ENCODE data around the gene GPHN.

Gene GPHN

DNA sequence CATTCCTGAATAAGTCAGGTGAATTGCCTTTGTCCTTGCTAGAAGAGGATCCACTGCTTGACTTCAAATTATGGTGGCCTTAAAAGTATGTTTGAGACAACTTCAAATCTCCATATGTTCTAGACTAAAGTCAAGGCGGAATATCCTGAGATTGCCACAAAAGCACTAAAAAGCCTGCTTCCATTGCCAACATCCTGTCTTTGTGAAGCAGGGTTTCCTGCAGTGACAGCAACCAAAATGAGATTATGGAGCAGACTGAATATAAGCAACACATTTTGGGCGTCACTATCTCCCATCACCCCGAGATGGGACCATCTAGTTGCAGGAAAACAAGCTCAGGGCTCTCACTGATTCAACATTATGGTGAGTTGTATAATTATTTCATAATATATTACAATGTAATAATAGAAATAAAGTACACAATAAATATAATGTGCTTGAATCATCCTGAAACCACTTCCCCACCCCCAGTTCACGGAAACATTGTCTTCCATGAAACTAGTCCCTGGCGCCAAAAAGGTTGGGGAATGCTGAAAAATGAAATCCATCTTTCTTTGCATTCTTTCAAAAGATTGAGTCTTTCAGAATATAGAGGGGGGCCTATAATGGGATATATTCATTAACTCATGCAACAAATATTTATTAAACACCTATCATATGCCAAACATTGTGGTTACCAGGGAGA lies 143.7 kb downstream of the GPHN start:
- no peak overlapping the region for H2AFZ ChIP-seq (ENCODE audit: low read length)
- no peaks in the 10 kb centered on the region for H3K36me3 ChIP-seq (ENCODE audit: insufficient read depth, low read length)
- H3K9ac ChIP-seq (ENCODE audit: low read length): no peak overlapping the region
- H3K4me1 ChIP-seq (ENCODE audit: insufficient read depth, low read length, severe bottlenecking): no peaks in the 10 kb centered on the region
- no peak overlapping the region for H3K4me3 ChIP-seq (ENCODE audit: low read depth, low read length, poor library complexity, severe bottlenecking)
- no peak overlapping the region for H3K4me2 ChIP-seq (ENCODE audit: low read length)
- H4K20me1 ChIP-seq (ENCODE audit: insufficient read depth, low read length): no peaks in the 10 kb centered on the region
- TF ChIP-seq CTCF (IDR thresholded peaks at IDR 0.05; ENCODE audit: low read length): no peak
- TF ChIP-seq EZH2 (IDR thresholded peaks at IDR 0.05; ENCODE audit: borderline replicate concordance, low read length): no peak
- no peaks in the 10 kb centered on the region for H3K79me2 ChIP-seq (ENCODE audit: insufficient read depth, low read length)
- H3K27me3 ChIP-seq (ENCODE audit: insufficient read depth, low read length): no peaks in the 10 kb centered on the region
- H3F3A ChIP-seq (ENCODE audit: insufficient read depth, low read length): no peaks in the 10 kb centered on the region
- H3K27ac ChIP-seq (ENCODE audit: low read depth, low read length, poor library complexity, severe bottlenecking): no peak overlapping the region
- no peaks in the 10 kb centered on the region for H3K9me3 ChIP-seq (ENCODE audit: low read length)
- no peaks in the 10 kb centered on the region for H3K9me2 ChIP-seq (ENCODE audit: low read depth, low read length)

DNA sequence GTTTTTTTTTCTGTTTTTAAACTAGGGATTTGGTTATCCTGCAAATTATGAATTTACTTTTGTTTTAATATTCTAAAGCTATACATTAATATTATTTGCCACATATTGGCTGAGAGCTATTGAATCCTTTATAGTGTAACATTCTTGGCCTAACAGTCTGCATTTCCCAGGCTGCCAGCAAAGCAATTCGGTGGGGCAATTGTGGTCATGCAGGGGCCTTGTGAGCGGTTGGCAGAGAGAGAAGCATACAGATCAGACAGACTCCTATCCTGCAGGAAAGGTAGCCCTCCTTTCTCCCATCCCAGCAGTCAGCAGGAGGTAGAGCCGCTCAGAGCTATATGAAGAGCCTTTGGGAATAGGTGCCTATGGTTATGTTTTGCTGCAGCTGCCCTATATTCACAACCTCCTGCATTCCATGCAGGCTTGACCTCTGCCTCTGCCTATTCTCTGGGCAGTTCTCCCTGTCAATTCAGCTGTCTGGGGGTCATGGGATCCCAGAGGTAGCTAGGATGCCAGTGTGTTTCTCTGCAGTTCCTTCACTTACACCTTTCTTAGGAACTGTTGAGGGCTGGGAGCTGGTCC lies 144.7 kb downstream of the GPHN start:
- Histone ChIP-seq H4K20me1 (ENCODE audit: insufficient read depth, low read length) (no peaks in the 10 kb centered on the region), H2AFZ (ENCODE audit: low read length) (no peak overlapping the region), H3K27me3 (ENCODE audit: insufficient read depth, low read length) (no peaks in the 10 kb centered on the region), H3K9ac (ENCODE audit: low read length) (no peak overlapping the region), H3K9me2 (ENCODE audit: low read depth, low read length) (no peaks in the 10 kb centered on the region), H3F3A (ENCODE audit: insufficient read depth, low read length) (no peaks in the 10 kb centered on the region), H3K4me3 (ENCODE audit: low read depth, low read length, poor library complexity, severe bottlenecking) (no peak overlapping the region), H3K27ac (ENCODE audit: low read depth, low read length, poor library complexity, severe bottlenecking) (no peak overlapping the region), H3K36me3 (ENCODE audit: insufficient read depth, low read length) (no peaks in the 10 kb centered on the region), H3K4me1 (ENCODE audit: insufficient read depth, low read length, severe bottlenecking) (no peaks in the 10 kb centered on the region), H3K79me2 (ENCODE audit: insufficient read depth, low read length) (no peaks in the 10 kb centered on the region), H3K4me2 (ENCODE audit: low read length) (no peak overlapping the region), H3K9me3 (ENCODE audit: low read length) (no peaks in the 10 kb centered on the region)
- TF ChIP-seq CTCF (IDR thresholded peaks at IDR 0.05; ENCODE audit: low read length): no peak
- no peak for TF ChIP-seq EZH2 (IDR thresholded peaks at IDR 0.05; ENCODE audit: borderline replicate concordance, low read length)

GRCh38 chr14:66657780-66658179 lies 149.8 kb downstream of the GPHN start:
- no peaks in the 10 kb centered on the region; the same call in 1 of the 2 replicates for H3K27me3 ChIP-seq (ENCODE audit: insufficient read depth, low read length)
- H3K9me2 ChIP-seq (ENCODE audit: low read depth, low read length): no peaks in the 10 kb centered on the region
- no peak overlapping the region for H2AFZ ChIP-seq (ENCODE audit: low read length)
- H3K36me3 ChIP-seq (ENCODE audit: insufficient read depth, low read length): no peaks in the 10 kb centered on the region
- H4K20me1 ChIP-seq (ENCODE audit: insufficient read depth, low read length): no peaks in the 10 kb centered on the region
- H3K27ac ChIP-seq (ENCODE audit: low read depth, low read length, poor library complexity, severe bottlenecking): no peak overlapping the region
- H3K4me2 ChIP-seq (ENCODE audit: low read length): no peak overlapping the region
- no peak overlapping the region for H3K4me3 ChIP-seq (ENCODE audit: low read depth, low read length, poor library complexity, severe bottlenecking)
- no peaks in the 10 kb centered on the region for H3K9me3 ChIP-seq (ENCODE audit: low read length)
- no peaks in the 10 kb centered on the region for H3K79me2 ChIP-seq (ENCODE audit: insufficient read depth, low read length)
- no peaks in the 10 kb centered on the region for H3K4me1 ChIP-seq (ENCODE audit: insufficient read depth, low read length, severe bottlenecking)
- H3K9ac ChIP-seq (ENCODE audit: low read length): no peak overlapping the region
- no peak for TF ChIP-seq CTCF (IDR thresholded peaks at IDR 0.05; ENCODE audit: low read length)
- no peak for TF ChIP-seq EZH2 (IDR thresholded peaks at IDR 0.05; ENCODE audit: borderline replicate concordance, low read length)
- no peaks in the 10 kb centered on the region for H3F3A ChIP-seq (ENCODE audit: insufficient read depth, low read length)
